ENCODE results near the gene KRT6C. TPM values are rescaled to one million over a fixed set of nuclear protein-coding genes. Genes with fewer than 3 reads are reported as not detected.

The KRT6C gene
- polyA plus RNA-seq, 1 donor = not detected

DNA sequence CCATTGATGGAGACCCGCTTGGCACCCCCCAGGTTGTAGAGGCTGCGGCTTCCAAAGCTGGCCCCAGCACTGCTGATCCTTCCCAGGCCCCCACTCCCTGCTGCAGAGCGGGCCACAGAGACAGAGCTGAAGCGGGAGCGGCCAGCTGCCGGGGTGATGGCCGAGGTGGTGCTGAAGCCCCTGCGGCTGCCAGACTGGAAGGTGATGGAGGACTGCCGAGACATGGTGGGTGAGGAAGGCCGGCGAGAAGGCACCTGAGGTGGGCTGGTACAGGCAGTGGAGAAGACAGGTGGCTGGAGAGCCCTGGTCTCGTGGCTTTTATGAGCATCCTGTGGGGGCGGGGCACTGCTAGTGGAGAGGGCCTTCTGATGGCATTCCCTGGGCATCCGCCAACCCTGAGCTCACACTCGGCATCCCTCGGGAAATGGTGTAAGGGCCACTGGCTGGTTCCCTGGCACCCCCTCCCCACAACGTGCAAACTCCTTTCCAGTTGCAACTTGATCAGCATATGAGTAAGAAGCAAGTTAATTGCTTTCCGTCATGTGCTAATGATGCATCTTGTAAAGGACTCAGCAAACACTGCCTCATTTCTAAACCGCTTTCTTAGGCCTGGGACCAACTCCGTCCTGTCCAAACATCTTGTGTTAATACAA lies 39.4 kb downstream of the KRT6C start, which contains the start of gene KRT75:
Gene KRT75, minus strand, starts transcription at position 291 of the 653 bp plus-strand sequence. Its CDS starts 67 bp downstream, at position 224.
- no peak for DNase-seq

DNA sequence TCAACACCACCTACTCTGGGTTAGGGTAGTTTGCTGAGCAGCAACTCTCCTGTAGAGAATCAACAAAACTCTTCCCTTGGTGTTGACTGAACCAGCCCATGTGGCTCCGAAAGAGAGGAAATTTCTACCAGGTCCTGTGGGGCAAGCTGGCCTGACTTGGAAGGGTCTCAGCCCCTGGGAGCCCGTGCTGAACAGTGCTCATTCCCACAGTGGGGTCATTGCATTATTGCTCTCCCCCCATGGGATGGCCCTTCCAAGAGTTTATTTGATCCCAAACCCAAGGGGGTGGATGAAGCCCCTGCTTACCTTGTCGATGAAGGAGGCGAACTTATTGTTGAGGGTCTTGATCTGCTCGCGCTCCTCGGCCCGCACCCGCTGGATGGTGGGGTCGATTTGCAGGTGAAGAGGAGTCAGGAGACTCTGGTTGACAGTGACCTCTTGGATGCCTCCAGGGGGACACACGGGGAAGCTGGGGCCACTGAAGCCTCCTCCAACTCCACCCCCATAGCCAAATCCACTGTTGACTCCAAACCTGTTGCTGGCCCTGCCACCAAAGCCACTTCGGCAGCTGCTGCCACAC lies 40.0 kb downstream of the KRT6C start:
- DNase-seq = no peak

DNA sequence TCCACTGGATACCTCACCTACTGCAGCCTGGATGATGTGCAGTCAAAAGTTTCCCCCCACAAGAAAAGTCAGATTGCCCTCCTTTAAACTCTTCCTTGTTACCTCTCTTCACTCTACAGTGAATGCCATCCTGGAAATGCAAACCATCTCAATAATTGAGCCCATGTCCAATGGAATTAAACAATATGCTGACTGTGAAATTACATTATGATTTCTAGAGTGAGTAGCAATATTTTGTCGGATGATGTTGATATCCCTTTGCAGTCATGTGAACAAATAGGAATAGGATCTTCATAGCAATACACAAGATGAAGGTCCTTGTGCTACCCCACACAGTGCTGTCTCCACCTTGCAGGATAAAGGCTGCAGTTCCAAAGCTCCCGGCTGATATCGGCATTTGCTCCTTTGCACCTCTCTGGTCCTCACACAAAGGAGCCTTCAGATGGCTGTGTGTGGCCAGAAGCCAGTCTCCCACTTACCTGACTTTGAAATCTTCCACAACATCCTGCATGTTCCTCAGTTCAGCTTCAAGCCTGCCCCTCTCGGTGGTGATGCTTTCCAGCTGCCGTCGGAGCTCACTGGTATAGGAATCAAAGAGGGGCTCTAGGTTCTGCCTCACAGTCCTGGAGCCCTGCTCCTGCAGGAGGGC lies 40.9 kb downstream of the KRT6C start:
- DNase-seq = no peak

DNA sequence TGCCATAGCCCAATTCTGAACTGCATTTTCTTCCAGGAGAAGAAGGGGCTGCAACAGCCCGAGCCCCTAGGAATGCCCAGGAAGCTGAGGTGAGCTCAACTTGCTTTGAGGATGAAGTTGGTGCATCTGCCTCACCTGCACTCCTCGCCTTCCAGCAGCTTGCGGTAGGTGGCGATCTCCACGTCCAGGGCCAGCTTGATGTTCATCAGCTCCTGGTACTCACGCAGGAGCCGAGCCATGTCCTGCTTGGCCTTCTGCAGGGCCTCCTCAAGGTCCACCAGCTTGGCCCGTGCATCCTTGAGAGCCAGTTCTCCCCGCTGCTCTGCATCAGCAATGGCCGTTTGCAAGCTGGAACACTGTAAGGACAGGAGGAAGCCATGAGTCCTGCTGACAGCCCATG lies 45.5 kb downstream of the KRT6C start:
- no peak for DNase-seq

DNA sequence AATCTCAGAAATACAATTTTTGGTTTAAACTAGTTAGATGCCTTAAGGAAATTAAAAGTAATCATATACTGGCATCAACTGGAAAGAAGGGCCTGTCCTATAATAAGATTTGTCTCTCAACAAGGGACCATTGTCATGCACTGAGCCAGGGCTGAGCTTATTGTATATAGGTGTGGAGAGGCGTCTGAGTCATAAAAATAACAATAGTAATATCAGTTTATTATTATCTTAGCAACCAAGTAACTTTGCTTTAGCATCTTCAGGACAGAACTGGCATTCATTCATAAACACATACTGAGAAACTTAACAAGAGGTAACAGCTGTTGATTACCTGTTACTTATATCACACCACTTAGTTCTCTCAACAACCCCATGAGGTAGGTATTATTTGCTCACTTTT lies 46.5 kb downstream of the KRT6C start:
- no peak for DNase-seq

DNA sequence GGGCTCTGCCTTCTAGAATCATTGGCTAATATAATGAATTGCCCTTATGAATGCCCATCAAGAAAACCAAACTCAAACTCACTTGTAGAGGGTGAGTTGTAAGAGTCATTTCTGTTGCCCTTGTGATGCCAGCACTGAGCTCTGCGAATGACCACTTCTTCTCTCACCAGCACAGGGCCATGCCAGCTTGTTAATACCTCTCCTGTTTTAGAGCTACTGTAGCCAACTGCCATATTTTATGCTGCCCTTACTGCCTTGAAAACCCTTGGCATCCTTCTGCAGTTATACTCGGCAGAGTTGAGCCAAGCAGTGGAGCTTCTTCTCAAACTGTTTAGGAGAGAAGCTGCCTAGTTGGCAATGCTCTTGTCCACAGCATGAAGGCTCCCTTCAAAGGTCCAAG lies 47.6 kb downstream of the KRT6C start:
- DNase-seq = no peak

DNA sequence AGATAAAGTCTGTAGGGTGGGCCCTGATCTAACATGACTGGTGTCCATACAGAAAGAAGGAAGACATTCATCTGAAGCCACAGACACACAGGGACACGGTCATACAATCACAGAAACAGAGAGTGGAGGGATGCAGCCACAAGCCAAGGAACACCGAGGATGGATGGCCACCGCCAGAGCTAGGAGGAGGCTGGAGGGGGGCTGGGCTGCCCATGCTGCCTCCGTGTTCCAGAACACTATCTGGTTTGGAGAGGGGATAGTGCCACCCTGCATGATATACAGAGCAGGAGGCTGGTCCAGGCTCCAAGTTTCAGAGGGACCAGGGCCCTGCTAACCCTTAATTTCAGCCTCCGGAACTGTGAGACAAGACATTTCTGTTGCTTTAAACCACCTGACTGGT lies 48.1 kb downstream of the KRT6C start:
- no peak for DNase-seq

DNA sequence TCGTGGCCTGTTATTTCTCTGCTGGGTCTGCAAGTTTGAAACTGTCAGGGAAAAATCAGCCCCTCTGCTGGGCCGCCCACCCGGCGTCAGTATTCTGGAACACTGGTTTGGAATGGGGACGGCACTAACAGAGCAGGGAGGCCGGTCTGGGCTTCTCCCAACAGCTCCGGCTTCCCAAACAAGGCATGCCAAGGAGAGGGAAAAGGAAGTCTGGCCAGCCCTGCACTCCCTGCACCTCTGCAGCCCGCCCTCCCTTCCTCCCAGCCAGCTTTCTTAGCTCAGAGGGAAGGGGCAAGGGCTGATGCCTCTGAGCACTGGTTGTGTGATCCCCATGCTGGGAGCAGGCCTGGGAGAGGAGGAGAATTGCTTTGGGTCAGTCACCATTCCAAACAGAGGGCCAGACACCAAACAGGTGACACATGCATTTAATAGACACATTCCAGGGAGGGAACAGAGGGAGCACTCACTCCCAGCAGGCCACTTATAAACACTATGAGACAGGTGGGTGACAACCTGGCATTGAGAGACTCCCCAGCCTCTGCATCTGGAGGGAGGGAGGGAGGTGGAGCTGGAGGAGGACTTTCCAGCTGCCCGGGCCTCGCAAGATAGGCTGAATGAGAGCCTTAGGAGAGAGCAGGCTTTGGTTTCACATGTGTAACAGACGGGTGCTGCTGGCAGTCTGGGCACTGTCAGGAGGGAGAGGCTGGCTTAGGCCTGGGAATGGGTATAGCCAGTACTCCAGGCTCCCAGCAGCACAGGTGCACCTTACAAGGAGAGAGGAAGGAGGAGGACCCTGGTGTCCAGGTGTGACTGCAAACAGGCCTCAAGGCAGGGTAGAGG lies 49.7 kb downstream of the KRT6C start:
- DNase-seq = no peak

DNA sequence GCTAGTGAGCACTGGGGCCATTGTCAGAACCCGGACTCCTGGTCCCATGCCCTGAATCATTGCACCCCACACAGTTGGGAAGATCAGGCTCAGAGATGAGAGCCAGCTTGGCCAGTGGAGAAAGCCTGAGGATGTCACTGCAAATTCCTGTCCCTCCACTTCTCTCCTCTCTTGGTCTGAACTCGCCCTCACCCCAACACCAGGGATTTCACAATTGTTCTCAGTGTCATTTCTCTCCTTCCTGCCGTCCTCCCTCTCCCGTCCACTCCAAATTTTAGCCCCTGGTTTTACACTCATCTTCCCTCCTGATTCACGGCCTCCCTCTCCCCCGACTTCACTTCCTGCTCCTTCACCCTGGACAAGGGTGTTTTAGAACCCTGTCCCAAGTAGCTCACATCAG lies 50.6 kb downstream of the KRT6C start:
- no peak for DNase-seq

DNA sequence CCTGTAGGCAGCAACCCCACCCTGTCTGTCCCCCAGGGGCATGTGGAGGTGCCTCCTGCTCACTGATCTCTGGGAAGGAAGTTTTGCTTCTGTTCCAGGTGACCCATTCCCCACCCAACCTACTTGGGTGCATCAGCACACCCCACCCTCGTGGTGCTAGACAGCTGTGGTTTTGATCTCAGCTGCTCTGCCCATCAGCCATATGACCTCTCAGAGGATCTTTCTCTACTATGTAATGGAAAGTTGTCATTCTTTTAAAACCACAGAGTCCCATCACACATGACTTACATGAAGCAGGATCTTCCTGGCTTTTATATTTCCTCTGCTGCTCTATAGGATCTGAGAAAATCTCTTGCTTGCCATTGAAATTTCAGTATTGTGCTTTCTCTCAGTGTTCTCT lies 53.9 kb downstream of the KRT6C start:
- no peak for DNase-seq

DNA sequence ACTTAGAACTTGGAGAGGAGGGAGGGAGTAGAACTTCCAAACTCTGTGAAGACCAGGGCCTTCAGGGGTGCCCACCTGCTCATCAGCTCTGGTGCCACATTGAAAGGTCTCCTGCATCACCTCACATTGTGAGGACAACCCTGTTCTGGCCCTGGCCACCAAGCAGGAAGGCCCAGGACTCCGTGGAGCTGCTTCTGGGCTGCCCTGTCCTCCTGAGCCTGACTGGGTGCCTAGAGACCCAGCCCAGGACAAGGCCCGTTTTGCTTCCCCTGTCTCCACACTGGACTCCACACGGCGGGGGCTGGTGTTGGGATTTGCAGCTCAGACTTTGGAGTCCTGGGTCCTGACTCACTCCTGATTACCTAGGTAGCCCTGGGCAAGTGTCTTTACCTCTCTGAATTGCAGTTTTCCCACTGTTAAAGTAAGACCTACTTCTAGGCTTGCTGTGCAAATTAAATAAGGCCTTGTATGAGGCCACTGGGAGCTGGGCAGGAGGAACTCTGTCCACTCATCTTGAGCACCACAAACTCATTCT lies 55.0 kb downstream of the KRT6C start:
- no peak for DNase-seq

Other genes starting within 250 kb of the KRT6C start
- gene KRT7, start 240.6 kb downstream of the KRT6C start, polyA plus RNA-seq (ENCODE audit: insufficient read length) = 1.9 TPM
- gene KRT86, start 199.2 kb downstream of the KRT6C start, polyA plus RNA-seq (ENCODE audit: insufficient read length) = 0.19 TPM
- 0.14 TPM for gene KRT81, start 182.3 kb downstream of the KRT6C start, polyA plus RNA-seq (ENCODE audit: insufficient read length)
- not detected for gene KRT83, start 152.4 kb downstream of the KRT6C start, polyA plus RNA-seq (ENCODE audit: insufficient read length)
- not detected for gene KRT85, start 106.3 kb downstream of the KRT6C start, polyA plus RNA-seq (ENCODE audit: insufficient read length)
- not detected for gene KRT84, start 88.2 kb downstream of the KRT6C start, polyA plus RNA-seq (ENCODE audit: insufficient read length)
- not detected for gene KRT82, start 67.5 kb downstream of the KRT6C start, polyA plus RNA-seq (ENCODE audit: insufficient read length)
- gene KRT75, start 39.4 kb downstream of the KRT6C start, polyA plus RNA-seq (ENCODE audit: insufficient read length) = not detected
- gene KRT6B, start 21.7 kb downstream of the KRT6C start, polyA plus RNA-seq (ENCODE audit: insufficient read length) = 0.25 TPM
- gene KRT6A, start 19.5 kb upstream of the KRT6C start, polyA plus RNA-seq (ENCODE audit: insufficient read length) = 1.3 TPM
- 12.2 TPM for gene KRT5, start 46.6 kb upstream of the KRT6C start, polyA plus RNA-seq (ENCODE audit: insufficient read length)
- gene KRT71, start 79.3 kb upstream of the KRT6C start, polyA plus RNA-seq (ENCODE audit: insufficient read length) = not detected
- not detected for gene KRT74, start 100.0 kb upstream of the KRT6C start, polyA plus RNA-seq (ENCODE audit: insufficient read length)
- gene KRT72, start 127.7 kb upstream of the KRT6C start, polyA plus RNA-seq (ENCODE audit: insufficient read length) = not detected
- gene KRT73, start 144.8 kb upstream of the KRT6C start, polyA plus RNA-seq (ENCODE audit: insufficient read length) = not detected
- 0.08 TPM for gene KRT2, start 178.4 kb upstream of the KRT6C start, polyA plus RNA-seq (ENCODE audit: insufficient read length)
- 20.8 TPM for gene KRT1, start 206.6 kb upstream of the KRT6C start, polyA plus RNA-seq (ENCODE audit: insufficient read length)
- 0.32 TPM for gene KRT77, start 229.7 kb upstream of the KRT6C start, polyA plus RNA-seq (ENCODE audit: insufficient read length)